Measurements from ENCODE around the gene FSCN2. TPM values are rescaled to one million over a fixed set of nuclear protein-coding genes. Genes with fewer than 3 reads are reported as not detected.

Gene FSCN2
- total RNA-seq, 1 experiment from 2014 or later = 1.6 TPM

DNA sequence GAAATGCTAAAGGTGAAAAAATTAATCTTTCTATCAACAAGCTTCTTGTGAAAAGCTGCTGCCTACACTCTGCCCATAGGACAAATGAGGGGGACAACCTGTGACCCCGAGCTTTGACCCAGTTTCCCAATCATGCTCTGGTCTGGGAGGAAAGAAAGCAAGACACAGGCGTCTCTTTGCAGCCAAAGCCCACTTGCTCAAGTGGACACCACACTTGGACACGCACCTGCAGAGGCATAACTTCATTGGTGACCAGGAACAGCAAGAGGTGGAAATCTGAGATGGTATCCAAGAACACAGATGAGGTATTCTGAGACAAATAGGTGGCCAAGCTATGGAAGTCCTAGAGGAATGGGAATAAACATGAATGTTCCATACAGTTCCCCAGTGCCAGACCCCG lies 39.0 kb downstream of the FSCN2 start:
- no peaks in the 10 kb centered on the region for H3K79me2 ChIP-seq (ENCODE audit: insufficient read depth, low read length)
- H2AFZ ChIP-seq (ENCODE audit: low read length) = no peak overlapping the region
- H2BK120ac ChIP-seq (ENCODE audit: low read depth, low read length, poor library complexity, severe bottlenecking) = no peak overlapping the region
- no peaks in the 10 kb centered on the region for H3K79me1 ChIP-seq (ENCODE audit: insufficient read depth, low read depth, low read length, poor library complexity, severe bottlenecking)
- H3K18ac ChIP-seq (ENCODE audit: insufficient read length, low read depth, low read length) = no peak overlapping the region
- H2BK15ac ChIP-seq (ENCODE audit: low read depth, low read length) = no peak overlapping the region
- no peaks in the 10 kb centered on the region for H3K4me1 ChIP-seq (ENCODE audit: insufficient read depth, low read length)
- no peaks in the 10 kb centered on the region for H4K20me1 ChIP-seq (ENCODE audit: control insufficient read depth, insufficient read depth, insufficient read length)
- Mint-ChIP-seq H3K27me3 (ENCODE audit: low read depth) (no peaks in the 10 kb centered on the region), H3K9me3 (no peaks in the 10 kb centered on the region), H3K27ac (no peak overlapping the region), H3K36me3 (ENCODE audit: insufficient read depth in 1 of 3, low read depth in 3 of 3) (peaks cover 40 to 94% (median 81%) of the 10 kb centered on the region in 3 experiments; a peak in 6 of 7 replicates), H3K4me1 (no peaks in the 10 kb centered on the region), H3K4me3 (no peak overlapping the region)
- H2BK5ac ChIP-seq (ENCODE audit: insufficient read length, low read length) = no peak overlapping the region
- WGBS (ENCODE audit: extremely low coverage, insufficient read length, low lambda C conversion rate) = no CpG with 5 or more reads among the region's 4 CpGs
- no peak overlapping the region for H2AK5ac ChIP-seq (ENCODE audit: insufficient read length, low read length)
- H3K27me3 ChIP-seq (ENCODE audit: insufficient read depth, low read length) = no peaks in the 10 kb centered on the region
- H3K14ac ChIP-seq (ENCODE audit: insufficient read depth, low read length) = no peak overlapping the region
- TF ChIP-seq, protein P1, sequence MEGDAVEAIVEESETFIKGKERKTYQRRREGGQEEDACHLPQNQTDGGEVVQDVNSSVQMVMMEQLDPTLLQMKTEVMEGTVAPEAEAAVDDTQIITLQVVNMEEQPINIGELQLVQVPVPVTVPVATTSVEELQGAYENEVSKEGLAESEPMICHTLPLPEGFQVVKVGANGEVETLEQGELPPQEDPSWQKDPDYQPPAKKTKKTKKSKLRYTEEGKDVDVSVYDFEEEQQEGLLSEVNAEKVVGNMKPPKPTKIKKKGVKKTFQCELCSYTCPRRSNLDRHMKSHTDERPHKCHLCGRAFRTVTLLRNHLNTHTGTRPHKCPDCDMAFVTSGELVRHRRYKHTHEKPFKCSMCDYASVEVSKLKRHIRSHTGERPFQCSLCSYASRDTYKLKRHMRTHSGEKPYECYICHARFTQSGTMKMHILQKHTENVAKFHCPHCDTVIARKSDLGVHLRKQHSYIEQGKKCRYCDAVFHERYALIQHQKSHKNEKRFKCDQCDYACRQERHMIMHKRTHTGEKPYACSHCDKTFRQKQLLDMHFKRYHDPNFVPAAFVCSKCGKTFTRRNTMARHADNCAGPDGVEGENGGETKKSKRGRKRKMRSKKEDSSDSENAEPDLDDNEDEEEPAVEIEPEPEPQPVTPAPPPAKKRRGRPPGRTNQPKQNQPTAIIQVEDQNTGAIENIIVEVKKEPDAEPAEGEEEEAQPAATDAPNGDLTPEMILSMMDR (conservative IDR thresholded peaks at IDR 0.05) = no peak
- no peak overlapping the region for H4K8ac ChIP-seq (replicated peaks; ENCODE audit: insufficient read length, low read depth, low read length)
- no peak for DNase-seq
- H3K56ac ChIP-seq (ENCODE audit: insufficient read length, low read depth, low read length) = no peak overlapping the region
- no peak overlapping the region for H4K5ac ChIP-seq (ENCODE audit: insufficient read length, low read depth, low read length)
- no peak overlapping the region for H2BK20ac ChIP-seq (ENCODE audit: low read depth, low read length, poor library complexity, severe bottlenecking)
- H3T11ph ChIP-seq (ENCODE audit: low read length) = no peak overlapping the region
- H3K9ac ChIP-seq (ENCODE audit: extremely low read depth, insufficient read length, low read length) = no peak overlapping the region
- no peak overlapping the region for H3K4me2 ChIP-seq (ENCODE audit: insufficient read depth, insufficient read length, low read length)
- no peak overlapping the region for H2BK12ac ChIP-seq (ENCODE audit: insufficient read length, low read depth, low read length)
- no peak overlapping the region for H4K91ac ChIP-seq (ENCODE audit: insufficient read length, low read depth, low read length)
- no peak overlapping the region for H3K27ac ChIP-seq (ENCODE audit: insufficient read length, low read depth, low read length)
- no peak overlapping the region for H3K4ac ChIP-seq (ENCODE audit: low read depth, low read length)
- no peaks in the 10 kb centered on the region for H3K23me2 ChIP-seq (ENCODE audit: insufficient read length, low read depth, low read length, poor library complexity, severe bottlenecking)
- H3K23ac ChIP-seq (ENCODE audit: insufficient read length, low read depth, low read length) = no peak overlapping the region
- no peaks in the 10 kb centered on the region for H3K9me3 ChIP-seq (ENCODE audit: control insufficient read depth, low read depth, low read length)
